Measurements from ENCODE around the gene B4GALNT3.

The B4GALNT3 gene

GRCh38 chr12:468671-469389 lies 9.1 kb downstream of the B4GALNT3 start:
- DNase-seq (ENCODE audit: low spot score), result no peak

DNA sequence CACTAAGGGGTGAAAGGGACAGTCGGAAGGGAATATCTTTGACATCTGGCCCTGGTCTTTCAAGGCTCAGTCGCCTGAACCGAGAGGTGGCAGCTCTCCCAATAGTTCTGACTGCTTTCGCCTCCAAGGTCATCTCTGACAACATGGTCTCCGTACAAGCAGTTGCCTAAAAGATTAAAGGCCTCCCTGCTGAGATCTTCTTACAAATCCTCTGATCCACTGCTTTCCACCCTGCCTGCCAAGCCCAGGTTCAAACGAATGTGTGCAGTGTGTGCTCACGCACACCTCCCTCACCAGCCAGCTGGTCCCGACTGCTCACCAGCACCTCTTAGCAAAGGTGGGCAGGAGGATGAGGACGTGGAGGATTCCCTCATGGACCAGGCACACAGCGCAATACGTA lies 10.4 kb downstream of the B4GALNT3 start:
- no peak for DNase-seq (ENCODE audit: low spot score)

- no peak for DNase-seq (ENCODE audit: low spot score)
These were observed 13.5 kb downstream of the B4GALNT3 start for GRCh38 chr12:473198-473597.

GRCh38 chr12:473863-474577 lies 14.3 kb downstream of the B4GALNT3 start:
- no peak for DNase-seq (ENCODE audit: low spot score)

GRCh38 chr12:475286-475685 lies 15.5 kb downstream of the B4GALNT3 start:
- no peak for DNase-seq (ENCODE audit: low spot score)

DNA sequence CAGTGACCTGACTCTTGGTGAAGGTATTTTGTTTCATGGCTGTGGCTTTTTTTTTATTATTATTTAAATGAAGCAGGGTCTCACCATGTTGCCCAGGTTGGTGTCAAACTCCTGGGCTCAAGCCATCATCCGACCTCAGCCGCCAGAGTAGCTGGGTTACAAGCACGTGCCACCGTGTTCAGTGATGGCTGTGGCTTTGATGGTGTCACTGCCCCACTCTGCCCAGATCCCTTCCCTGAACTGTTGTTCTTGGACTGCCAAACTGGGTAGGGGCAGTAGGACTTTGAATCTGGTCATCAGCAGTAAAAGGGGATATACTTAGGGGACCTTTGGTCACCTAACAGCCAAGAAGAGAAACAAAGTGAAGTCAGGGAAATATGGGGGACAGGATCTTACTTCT lies 19.4 kb downstream of the B4GALNT3 start:
- no peak for DNase-seq (ENCODE audit: low spot score)

GRCh38 chr12:480831-481816 lies 21.4 kb downstream of the B4GALNT3 start:
- no peak for DNase-seq (ENCODE audit: low spot score)

DNA sequence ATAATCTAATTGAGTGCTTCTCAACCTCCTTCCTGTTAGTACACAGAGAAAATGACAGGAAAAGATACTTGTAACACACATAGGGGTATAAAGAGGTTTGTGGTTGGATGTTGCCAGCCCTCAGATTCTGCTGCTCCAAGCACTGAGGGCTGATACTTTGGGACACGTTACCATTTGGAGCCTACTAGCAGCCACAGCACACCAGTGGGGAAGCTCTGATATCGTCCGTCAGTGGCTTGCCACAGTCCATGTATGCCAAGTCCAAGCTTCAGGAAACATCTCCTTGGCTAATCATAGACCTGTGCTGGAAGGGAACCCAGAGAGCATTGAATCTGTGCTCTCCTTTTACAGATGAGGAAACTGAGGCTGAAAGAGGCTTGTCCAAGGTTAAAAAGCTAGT lies 22.3 kb downstream of the B4GALNT3 start:
- DNase-seq (ENCODE audit: low spot score), result no peak

DNA sequence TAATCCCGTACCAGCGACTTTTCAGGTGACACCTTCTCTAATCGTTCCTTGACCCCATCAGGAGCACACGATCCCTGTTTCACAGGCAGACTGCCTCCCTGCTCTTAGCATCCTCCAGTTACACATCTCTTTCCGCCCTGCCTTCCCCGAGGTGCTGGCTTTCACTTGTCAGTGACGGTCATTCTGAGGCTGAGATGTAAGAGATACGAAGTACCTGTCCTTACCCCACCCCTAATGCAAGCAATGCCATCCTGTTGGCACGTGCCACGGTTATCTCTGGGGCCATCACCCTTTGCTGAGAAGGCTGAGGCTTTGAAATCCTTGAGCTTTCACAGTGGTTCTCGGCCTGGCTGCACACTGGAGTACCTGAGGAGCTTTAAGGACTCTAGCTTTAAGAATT lies 24.4 kb downstream of the B4GALNT3 start:
- no peak for DNase-seq (ENCODE audit: low spot score)

GRCh38 chr12:490260-490659 lies 30.5 kb downstream of the B4GALNT3 start:
- DNase-seq (ENCODE audit: low spot score), result no peak

DNA sequence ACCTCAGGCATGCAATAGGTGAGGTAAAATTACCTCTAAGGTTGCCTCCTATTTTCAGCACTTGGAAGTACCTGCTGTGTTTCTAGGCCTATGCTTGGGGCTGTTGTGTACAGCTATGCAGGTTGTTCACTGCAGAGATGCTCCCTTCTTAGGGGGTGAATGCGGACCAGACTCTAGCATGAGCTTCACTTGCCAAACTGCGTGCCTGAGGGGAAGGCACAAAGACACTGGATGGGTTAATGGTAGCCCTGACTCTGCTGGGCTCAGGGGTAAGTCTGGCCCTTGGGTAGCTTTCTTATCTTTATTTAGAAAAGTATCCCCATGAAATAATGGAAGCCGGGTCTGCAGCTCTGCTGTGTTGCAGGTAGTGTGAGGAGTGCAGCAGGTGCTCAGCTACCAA lies 35.7 kb downstream of the B4GALNT3 start:
- DNase-seq (ENCODE audit: low spot score), result no peak

GRCh38 chr12:496736-497135 lies 37.0 kb downstream of the B4GALNT3 start:
- no peak for DNase-seq (ENCODE audit: low spot score)

DNA sequence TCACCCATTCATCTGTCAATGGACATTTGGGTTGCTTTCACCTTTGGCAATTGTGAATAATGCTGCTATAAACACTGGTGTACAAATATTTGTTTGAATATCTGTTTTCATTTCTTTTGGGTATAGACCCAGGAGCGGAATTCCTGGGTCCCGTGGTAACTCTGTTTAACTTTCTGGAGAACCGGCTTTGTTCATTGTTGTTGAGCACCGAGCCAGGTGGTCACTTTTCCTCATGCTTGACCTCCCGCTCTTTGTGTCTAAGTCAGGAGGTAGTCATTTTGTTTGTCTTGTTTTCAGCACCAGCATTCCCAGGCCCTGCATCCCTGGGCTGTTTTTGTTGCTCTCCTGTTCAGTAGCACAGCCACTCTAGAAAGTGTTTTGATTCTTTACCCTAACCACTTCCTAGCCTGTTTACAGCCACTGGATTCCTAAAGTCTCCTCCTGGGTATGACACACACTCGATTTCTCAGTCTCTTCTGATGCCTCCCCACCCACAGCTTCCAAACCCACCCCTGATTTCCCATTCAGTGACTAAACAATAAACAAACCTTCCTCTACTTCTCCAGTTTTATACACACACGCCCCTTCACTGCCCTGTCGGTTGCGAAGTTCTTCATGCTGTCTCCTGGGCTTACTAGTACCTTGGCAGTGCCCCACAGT lies 37.9 kb downstream of the B4GALNT3 start:
- no peak for DNase-seq (ENCODE audit: low spot score)

GRCh38 chr12:499837-500458 lies 40.2 kb downstream of the B4GALNT3 start:
- no peak for DNase-seq (ENCODE audit: low spot score)

DNA sequence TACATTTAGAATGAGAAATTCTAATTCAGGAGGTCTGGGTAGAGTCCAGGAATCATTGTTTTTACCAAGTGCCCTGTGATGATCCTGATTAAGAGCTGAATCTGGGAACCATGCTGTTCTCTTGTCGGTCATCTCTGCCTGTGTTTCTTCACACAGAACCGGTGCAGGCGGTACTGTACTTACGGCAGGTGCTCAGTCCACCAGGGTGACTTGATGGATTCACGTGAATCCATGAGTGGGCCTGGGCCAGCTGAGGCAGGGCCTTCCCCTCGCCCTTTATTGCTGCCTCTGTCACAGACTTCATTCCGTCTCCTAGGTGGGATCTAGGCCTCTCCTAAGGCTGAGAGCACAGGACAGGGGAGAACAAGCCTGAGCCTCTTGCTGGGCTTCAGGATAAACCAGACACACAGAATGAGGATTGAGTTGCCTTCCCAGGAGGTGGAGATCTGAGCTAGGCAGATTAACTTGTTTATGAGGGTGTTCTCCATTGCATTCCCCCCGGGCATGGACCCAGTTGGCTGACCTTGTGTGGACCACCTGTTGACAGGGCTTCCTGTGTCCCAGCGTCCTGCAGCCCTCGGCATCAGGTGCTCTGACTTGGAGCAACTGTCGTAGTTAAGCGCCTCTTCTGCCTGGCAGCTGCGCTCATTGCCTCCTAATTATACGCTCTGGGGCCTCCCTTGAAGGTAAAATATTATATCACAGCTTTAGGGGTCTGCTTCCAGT lies 42.1 kb downstream of the B4GALNT3 start:
- DNase-seq (ENCODE audit: low spot score), result no peak

DNA sequence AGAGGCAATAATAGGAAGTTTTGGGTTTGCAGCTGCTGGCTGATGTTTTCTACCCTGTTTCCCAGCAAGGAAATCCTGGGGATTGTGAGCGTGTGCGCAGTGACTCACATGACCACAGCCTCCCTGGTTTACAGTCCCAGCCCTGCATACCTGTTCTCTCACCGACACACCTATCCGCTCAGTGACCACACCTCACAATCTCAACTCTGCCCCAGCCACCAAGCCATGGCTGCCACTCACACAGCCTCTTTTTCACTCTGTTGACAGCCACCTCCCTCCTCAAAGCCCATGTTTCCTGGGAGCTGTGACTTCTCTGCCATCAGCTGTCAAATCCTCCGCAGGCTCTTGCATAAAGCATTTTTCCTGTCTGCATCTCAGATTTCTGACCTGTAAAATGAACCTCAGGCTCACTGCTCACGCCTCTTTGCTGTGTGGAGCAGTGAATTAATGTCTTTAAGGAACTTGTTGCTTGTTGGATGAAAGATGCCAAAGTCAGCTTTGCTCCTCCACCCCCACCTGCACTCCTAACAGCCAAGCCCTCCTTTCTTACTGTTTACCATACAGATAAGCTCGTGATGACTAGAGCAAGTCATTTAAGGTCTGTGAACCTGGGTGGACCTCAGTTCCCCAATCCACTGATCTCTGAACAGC lies 43.5 kb downstream of the B4GALNT3 start:
- no peak for DNase-seq (ENCODE audit: low spot score)

DNA sequence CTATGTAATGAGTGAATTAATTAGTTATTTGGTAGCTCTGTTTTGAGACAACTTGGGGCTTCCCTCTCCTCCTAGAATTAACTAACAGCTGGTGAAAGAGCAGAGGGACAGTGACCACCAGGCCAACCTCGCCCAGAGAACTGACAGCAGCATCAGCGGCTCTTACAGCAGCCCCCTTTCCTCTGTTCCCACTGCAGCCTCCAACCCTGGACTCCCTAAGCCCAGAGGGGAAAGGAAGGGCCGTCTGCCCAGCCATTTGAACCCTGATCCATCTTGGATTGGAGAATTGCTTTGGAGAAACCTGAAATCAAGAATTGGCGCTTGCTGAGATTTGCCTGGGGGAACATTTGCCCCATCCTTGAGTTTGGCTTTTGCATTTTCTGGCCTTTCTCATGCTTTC lies 45.5 kb downstream of the B4GALNT3 start:
- no peak for DNase-seq (ENCODE audit: low spot score)

- no peak for DNase-seq (ENCODE audit: low spot score)
These were observed 47.7 kb downstream of the B4GALNT3 start for GRCh38 chr12:507391-507796.

GRCh38 chr12:508145-508544 lies 48.4 kb downstream of the B4GALNT3 start:
- DNase-seq (ENCODE audit: low spot score), result no peak

DNA sequence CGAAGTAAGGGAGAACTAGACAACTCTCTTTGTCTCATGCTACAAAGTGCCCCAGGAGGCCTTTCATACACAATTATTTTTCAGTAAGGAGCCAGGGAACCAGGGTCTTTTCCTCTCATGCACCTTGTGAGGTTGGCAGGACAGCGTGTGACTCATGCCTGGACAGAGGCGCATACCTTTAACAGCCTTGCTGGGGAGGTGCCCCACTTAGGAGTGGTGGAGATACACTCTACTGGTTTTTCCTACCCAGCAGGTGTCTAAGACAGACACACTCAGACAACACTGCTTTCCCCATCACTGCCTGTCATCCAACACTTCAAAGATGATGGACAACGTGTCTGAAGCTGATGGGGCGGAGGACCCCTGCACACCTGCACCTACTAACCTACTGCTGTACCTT lies 49.1 kb downstream of the B4GALNT3 start:
- DNase-seq (ENCODE audit: low spot score), result no peak

Measured in RKO (cell line).